ENCODE measurements around the gene CACNB4.
"Not testable (repeated sequence)": the region's sequence is repeated elsewhere in the genome, so short reads cannot be mapped to it uniquely, and the experiment has no call there.

The CACNB4 gene

DNA sequence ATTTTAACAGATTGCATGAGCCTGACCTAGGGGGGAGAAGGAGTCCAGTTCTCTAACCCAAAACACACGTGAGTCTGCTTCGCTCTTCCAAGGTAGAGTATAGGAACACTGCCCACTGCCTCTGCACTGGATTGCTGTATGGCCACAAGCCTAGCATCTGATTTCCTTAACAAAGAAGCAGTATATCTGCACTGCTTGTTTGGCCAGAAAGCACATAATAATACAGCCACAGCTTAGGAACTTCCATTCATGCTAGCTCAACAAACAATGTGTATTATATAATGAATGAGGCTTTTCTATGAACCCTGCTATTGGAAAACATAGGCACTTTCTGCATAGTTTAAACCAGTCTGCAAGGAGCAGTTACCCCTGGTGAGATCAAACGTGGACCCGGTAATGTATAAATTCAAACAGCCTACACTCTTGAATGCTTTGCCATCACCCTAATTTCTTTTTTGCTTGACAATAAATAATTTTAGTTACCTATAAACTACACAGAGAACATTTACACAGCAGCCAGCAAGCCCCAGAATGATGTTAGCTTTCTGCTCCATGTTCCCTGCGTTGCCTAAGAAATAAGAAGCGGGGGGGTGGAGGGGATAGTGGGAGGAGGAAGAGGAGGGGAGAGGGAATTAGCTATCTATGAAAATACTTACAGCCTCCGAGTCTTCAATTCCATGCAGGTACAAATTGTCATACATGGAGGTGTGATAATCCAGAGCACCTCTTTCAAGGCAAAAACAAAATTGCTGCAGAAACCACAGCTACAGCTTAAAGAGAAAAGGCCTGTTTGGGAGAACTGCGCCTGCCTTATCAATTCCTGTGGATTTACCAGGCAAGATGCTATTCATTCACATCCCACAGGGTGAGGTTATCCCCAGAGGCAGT, 125.6 kb downstream of the CACNB4 start:
- DNase-seq = no peak

- no peak for DNase-seq
These were observed 126.4 kb downstream of the CACNB4 start for GRCh38 chr2:151972241-151973012.

- no peak for DNase-seq
These were observed 127.4 kb downstream of the CACNB4 start for GRCh38 chr2:151971301-151972051.

- no peak for DNase-seq
These were observed 129.9 kb downstream of the CACNB4 start for GRCh38 chr2:151968770-151969470.

DNA sequence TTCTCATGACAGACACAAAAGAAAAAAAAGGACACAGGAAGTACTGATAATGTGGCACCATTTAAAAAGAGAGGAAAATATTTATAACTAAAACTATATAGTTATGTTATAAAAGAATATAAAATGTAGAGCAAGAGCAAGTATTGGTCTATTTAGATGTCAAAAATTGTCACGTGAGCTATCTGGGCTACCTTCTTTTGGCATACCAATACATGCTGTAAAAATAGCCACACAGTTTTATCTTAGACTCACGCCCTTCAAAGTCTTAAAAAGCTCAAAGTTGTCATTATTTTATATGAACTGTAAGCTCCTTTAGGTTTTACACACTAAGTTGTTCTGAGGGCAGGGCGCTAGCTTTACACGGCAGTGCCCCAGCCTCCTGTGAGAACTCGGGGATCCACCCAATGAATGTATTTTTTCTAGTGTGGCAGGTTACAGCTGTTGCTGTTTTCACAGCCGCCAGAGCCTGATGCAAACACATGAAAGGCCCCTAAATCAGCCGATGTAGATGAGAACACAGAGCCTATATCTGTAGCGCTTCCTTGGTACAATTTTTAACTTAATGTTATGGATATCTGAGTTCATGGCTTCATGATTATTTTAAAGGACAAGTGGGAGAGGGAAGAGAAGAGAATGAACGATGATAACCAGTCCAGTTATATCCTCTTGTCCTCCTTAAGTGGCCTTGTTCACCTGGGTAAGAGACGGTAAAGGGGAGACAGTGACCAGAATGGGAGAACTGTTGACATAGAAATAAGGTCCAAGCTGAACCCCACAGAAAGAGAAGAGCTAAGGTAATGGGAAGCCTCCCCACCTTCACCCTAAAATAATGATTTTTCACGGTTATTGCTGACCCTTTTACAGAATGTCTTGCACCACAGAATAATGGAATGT, 130.8 kb downstream of the CACNB4 start:
- DNase-seq = no peak

DNA sequence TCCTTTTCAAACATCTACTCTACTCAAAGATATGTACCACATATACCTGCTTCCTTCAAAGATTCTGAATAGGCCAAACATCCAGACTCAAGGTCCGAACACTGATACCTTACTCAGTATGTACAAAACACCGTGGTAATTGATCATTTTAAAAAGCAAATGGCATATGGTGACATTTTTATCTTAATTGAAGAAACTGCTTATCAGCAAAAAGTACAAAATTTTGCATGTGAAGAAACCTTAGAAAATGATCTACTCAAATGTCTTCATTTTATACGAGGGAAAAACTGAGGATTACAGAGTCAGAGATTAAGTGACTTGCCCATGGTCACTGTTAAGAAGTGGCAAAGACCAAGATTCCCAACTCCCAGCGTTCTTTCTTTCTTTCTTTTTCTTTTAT, 133.0 kb downstream of the CACNB4 start:
- no peak for DNase-seq

DNA sequence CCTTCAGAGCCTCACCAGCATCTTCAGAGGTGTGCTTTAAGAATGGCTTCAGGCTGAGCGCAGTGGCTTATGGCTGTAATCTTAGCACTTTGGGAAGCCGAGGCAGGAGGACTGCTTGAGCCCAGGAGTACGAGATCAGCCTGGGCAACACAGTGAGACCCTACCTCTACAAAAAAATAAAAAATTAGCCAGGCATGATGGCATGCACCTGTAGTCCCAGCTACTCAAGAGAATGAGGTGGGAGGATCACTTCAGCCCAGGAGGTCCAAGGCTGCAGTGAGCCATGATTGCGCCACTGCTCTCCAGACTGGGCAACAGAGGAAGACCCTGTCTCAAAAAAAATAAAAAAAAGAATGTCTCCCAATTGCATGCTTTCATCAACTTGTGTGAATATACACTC, 137.3 kb downstream of the CACNB4 start:
- DNase-seq = no peak

- no peak for DNase-seq
These were observed 139.6 kb downstream of the CACNB4 start for GRCh38 chr2:151959238-151959637.

- DNase-seq = no peak
These were observed 145.4 kb downstream of the CACNB4 start for GRCh38 chr2:151953467-151953866.

DNA sequence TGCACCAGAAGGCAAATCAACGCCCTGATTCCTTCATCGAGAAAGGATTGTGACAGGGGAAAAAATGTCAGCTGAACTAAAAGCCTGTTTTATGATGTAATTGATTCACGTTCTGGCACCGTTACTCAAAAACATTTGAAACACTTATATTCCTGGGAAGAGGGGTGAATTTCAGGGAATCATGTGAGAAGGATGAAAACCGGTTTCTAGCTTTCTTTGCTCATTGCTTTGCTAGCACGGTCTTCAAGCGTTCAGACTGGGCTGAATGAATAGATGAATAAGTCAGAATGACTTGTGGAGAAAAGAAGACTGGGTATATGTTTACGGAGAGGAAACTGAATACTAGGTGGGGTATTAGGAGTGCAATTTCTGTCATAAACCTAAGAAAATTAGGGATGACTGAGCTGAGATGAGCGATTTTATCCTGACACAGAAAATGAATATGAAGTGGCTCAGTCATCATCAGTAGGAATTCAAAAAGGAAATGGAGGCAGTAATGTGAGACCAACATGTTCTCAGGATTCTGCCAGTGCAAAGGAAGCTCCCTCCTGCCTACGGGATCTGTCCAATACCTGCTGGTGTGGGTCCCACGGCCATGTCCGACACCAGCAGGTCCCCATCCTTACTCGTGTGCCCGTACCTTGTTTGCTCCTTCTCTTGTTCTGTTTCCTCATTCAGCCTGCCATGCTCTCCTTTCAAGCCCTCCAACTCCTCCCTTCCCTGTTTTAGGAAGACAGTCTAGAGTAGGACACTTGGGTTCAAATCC, 146.0 kb downstream of the CACNB4 start:
- no peak for DNase-seq

DNA sequence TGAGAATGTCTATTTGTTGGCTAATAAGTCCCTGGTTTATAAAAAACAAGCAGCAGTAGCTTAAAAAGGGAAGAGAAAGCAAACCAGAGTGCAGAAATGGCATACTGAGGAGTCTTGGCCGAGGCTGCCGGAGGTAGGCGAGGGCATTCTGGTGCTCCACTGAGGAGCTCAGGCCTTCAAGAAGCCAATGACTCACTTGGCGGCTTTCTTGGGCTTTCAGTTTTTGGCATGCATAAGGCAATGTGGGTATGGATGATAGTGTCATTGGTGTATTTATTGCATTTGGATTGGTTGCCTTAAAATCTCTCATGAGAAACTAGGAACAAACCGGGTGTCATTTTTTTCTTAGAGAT, 151.1 kb downstream of the CACNB4 start:
- peak; percentile 24 for DNase-seq

DNA sequence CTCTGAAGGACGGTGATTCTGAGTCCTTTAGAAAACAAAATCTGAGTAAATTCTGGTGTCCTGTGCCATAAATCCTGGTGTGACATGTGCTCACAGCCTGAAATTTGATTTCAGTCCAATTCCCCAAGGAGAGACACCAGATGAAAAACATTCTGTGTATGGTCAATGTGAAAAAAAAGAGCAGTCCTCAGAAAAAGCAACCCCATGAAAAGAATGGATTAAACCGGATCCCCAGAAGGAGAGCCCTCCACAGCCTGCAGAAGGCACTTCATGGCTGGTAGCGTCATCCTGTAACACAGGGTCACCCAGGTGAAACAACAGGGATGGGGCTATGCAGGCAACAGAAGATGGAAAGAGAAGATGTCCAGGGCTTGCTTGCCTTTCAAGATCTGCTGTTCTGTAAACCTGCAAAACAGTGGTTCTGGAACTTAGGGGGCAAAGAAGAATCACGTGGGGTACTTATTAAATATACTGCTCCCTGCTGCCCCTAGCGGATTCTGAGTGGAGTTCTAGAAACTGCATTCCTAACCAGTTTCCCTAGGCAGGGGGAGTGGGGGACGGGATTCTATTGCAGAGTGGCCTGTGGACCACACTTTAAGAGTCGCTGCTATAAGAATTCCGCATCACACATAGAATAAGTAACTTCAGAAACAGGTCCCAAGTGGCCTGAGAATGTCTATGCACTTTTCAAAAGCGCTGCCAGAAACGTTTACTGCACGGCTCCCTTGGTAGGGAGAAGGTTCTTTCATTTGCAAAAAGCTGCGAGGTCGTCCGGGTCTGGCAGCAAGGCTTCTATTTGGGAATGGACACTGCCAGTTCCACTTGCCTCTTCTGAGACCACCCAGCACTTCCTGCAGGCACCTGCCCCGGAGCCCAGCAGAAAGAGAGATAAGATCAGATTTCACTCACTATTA, 151.7 kb downstream of the CACNB4 start:
- DNase-seq = no peak

DNA sequence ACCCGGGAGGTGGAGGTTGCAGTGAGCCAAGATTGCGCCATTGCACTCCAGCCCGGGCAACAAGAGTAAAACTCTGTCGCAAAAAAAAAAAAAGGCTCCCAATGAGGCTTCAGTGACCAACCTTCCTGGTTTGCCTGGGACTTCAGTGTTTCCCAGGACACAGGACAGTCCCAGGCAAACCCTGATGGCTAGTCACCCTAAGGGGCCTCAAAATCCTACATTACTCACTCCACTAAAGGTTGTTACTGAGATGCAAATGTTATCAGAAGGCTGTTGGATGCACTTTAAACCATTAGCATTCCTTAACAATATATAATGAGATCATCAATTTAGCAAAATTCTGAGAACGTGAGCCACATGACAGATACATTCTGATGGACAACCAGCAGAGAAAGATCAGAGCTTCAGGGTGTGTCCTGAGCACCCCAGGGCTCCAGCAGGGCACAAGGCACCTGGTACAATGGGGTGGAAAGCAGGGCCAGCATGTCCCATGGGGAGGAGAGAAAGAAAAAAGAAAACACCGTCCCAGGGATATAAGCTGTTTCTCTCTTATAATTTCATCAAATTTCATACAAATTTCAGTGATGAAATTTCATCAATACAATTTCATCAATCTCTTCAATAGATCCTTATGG, 152.5 kb downstream of the CACNB4 start:
- DNase-seq = no peak

GRCh38 chr2:151945602-151946001, 153.2 kb downstream of the CACNB4 start:
- DNase-seq = no peak

DNA sequence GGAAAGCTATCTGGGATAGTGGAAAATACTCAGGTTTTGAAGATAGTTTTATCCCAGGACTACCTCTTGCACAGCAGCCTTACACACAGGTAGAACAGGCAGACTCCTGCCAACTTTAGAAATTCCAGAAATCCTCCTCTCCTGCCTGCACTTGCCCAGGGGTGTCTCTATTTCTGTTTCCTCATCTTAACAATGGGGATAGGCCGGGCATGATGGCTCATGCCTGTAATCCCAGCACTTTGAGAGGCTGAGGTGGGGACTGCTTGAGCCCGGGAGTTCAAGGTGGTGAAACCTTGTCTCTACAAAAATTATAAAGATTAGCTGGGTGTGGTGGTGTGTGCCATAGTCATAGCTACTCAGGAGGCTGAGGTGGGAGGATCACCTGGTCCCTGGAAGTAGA, 153.7 kb downstream of the CACNB4 start:
- no peak for DNase-seq

DNA sequence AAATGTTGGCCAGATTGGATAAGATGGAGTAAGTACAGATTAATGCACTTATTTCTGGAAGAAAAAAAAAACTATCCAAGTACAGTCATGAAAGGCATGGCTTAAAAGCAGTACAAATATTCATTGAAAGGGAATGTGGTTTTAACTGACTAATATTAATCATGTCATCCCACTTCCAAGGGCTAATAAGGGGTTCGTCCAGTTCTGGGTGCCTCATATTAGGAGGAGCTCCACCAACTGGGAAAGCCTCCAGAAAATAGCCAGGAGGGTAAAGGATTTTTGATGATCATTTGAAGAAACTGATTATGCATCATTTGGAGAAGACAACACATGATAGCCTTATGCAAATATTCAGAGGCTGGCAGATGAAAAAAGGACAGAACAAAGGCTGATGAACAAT, 155.4 kb downstream of the CACNB4 start:
- DNase-seq = no peak

- DNase-seq = not testable (repeated sequence)
These were observed 156.2 kb downstream of the CACNB4 start for GRCh38 chr2:151942540-151943205.

DNA sequence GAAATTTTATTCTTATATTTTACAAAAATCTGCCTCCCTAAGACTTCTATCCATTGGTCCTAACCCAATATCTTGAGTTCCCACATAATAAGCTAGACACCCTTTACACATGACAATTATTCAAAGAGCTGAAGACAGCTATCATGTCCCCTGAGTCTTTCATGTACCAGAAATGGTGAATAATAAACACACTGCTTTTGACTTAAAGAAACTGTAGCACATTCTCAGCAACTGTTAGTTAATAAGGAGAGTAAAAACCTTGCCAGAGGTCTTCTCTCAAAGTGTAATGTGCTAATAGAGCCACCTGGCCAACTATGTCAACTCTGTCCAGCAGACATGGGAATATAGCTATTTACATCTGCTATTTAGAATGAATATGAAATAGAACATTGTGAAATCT, 160.9 kb downstream of the CACNB4 start:
- no peak for DNase-seq

DNA sequence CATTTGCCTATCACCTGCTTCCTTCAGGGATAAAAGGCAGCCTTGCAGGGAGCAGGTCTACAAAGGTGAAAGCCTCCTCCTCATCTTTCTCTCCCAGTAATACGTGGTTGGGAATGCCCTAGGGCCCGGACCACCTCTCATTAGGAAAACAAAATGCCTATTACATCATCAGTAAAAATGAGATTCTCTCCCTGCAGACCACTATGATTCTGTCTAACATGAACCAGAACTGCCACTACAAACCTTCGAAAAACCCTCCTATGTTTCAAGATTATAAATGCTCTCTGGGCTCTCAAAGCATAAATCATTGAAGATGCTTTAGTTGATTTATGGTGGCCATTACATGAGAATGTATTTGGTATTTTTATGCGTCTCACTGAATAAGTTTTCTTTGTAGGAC, 162.2 kb downstream of the CACNB4 start:
- DNase-seq = no peak
